AG04449 (cell line): ENCODE results near the gene SDF2L1.
"Not testable (repeated sequence)": the region's sequence is repeated elsewhere in the genome, so short reads cannot be mapped to it uniquely, and the experiment has no call there.

Source experiments
- CTCF ChIA-PET: fragments of 350-600 bp; formaldehyde crosslinking; extraction: SDS; loops from one replicate; lab custom pipeline; 2021; ENCODE audit warnings: antibody characterized with exemption; lab: Yijun Ruan, JAX
- POLR2A ChIA-PET: fragments of 400-600, 350-600 bp; formaldehyde crosslinking; extraction: SDS; loops from one replicate; lab custom pipeline; 2020; ENCODE audit warnings: antibody characterized with exemption, inconsistent platforms; lab: Yijun Ruan, JAX
- DNase-seq: peaks from one replicate; pipeline ENCODE4 v3.0.0-alpha.2; 2010; ENCODE audit warnings: low read depth, low spot score
- H3K4me3 ChIP-seq: 2 replicates; pipeline ENCODE4 v1.5.1; 2011; ENCODE audit warnings: low read depth, mild to moderate bottlenecking, control low read depth, low read length
- CTCF ChIP-seq: IDR thresholded peaks from one replicate; pipeline ENCODE4 v1.5.1; 2011; ENCODE audit warnings: mild to moderate bottlenecking, moderate library complexity, low read length, control low read depth, inconsistent platforms; ENCODE audit not compliant: insufficient read depth; ENCODE audit errors: missing control alignments

SDF2L1 gene

GRCh38 chr22:21641789-21642583, at the start of gene SDF2L1:
SDF2L1 (plus strand) TSS chr22:21642302; CDS start chr22:21642337, 35 bp downstream.
- peak; percentile 91 for DNase-seq
- CTCF ChIA-PET, result interaction anchor here (0.8 to 7.2 kb wide), 18 partner anchors 10 to 739 kb away, joined by 3 to 158 read pairs (median 4); partner anchors contain the start of genes CCDC116, PPIL2 and YDJC
- peak; percentile 21 for TF ChIP-seq CTCF
- POLR2A ChIA-PET, result interaction anchor here (0.6 to 1.3 kb wide), 5 partner anchors 9 to 565 kb away, joined by 3 to 5 read pairs (median 3); partner anchors contain the start of genes CCDC116, PPIL2 and YDJC
- H3K4me3 ChIP-seq, result peak within 1 kb of the TSS; percentile 74

- POLR2A ChIA-PET, result no interaction called here
- no peak for TF ChIP-seq CTCF
- no peak overlapping the region for H3K4me3 ChIP-seq
- DNase-seq, result no peak
- CTCF ChIA-PET, result interaction anchor here (0.9 to 2.0 kb wide), 7 partner anchors 10 to 54 kb away, joined by 3 to 7 read pairs (median 4); partner anchors contain the start of gene YDJC
Measured at GRCh38 chr22:21592422-21592821, 49.7 kb upstream of the SDF2L1 start.

- ChIA-PET POLR2A (no interaction called here), CTCF (interaction anchor here (0.8 to 2.3 kb wide), 10 partner anchors 8 to 53 kb away, joined by 3 to 7 read pairs (median 3); partner anchors contain the start of gene YDJC)
- H3K4me3 ChIP-seq, result no peak overlapping the region
- no peak for DNase-seq
- TF ChIP-seq CTCF, result peak; percentile 4
Measured at GRCh38 chr22:21593406-21594232, 48.5 kb upstream of the SDF2L1 start.

GRCh38 chr22:21594865-21595452, 47.1 kb upstream of the SDF2L1 start:
- POLR2A ChIA-PET, result interaction anchor here (0.6 to 0.7 kb wide), 2 partner anchors 10 to 27 kb away, joined by 3 read pairs; partner anchors contain the start of gene UBE2L3
- CTCF ChIA-PET, result interaction anchor here (2.3 kb wide), 1 partner anchor 11 kb away, joined by 6 read pairs; no protein-coding TSS in a partner anchor
- DNase-seq, result no peak
- no peak overlapping the region for H3K4me3 ChIP-seq
- TF ChIP-seq CTCF, result no peak

- CTCF ChIA-PET, result interaction anchor here (1.0 kb wide), 1 partner anchor 11 kb away, joined by 3 read pairs; no protein-coding TSS in a partner anchor
- H3K4me3 ChIP-seq, DNase-seq, POLR2A ChIA-PET: not testable (repeated sequence)
Measured at GRCh38 chr22:21596356-21597135, 45.6 kb upstream of the SDF2L1 start.
